WTC11 (cell line): ENCODE data around the gene DGKG. TPM values are rescaled to one million over a fixed set of nuclear protein-coding genes. Genes with fewer than 3 reads are reported as not detected.

ENCODE experiments used
- ATAC-seq: fragments of 200-7000 bp; cut with Tn5 transposase; 2 replicates; pipeline ENCODE4 v1.10.0; 2021; ENCODE audit warnings: mild to moderate bottlenecking, moderate library complexity
- CTCF ChIA-PET: fragments of 300-600 bp; sonication (Branson Sonifier 250); formaldehyde crosslinking; loops from one replicate; lab custom pipeline; 2021; ENCODE audit warnings: antibody characterized with exemption; lab: Charles Lee
- POLR2A ChIA-PET: fragments of 350-600 bp; sonication (Branson Sonifier 250); formaldehyde crosslinking; loops from one replicate; lab custom pipeline; 2021; ENCODE audit warnings: antibody characterized with exemption; lab: Charles Lee
- DNase-seq: peaks from one replicate; pipeline ENCODE4 v3.0.0; 2021; ENCODE audit warnings: low spot score
- H3K27ac Mint-ChIP-seq: 2 replicates; pipeline ENCODE4 v1.8.0; 2021; ENCODE audit warnings: mixed read lengths
- H3K27me3 Mint-ChIP-seq: 2 replicates; pipeline ENCODE4 v1.8.0; 2021; ENCODE audit warnings: low read depth, mild to moderate bottlenecking, moderate library complexity, mixed read lengths
- H3K36me3 Mint-ChIP-seq: 2 replicates; pipeline ENCODE4 v1.8.0; 2021; ENCODE audit warnings: mixed read lengths
- H3K4me1 Mint-ChIP-seq: 2 replicates; pipeline ENCODE4 v1.8.0; 2022; ENCODE audit warnings: mixed read lengths
- H3K4me3 Mint-ChIP-seq: 2 replicates; pipeline ENCODE4 v1.8.0; 2021; ENCODE audit warnings: mild to moderate bottlenecking, moderate library complexity, mixed read lengths
- H3K9me3 Mint-ChIP-seq: 2 replicates; pipeline ENCODE4 v1.8.0; 2021; ENCODE audit warnings: mixed read lengths
- E2F4 ChIP-seq: sonication (generic); formaldehyde crosslinking; IDR thresholded peaks from 2 replicates; pipeline ENCODE4 v1.8.1; 2022; ENCODE audit warnings: low read depth, mild to moderate bottlenecking, moderate library complexity, missing genetic modification reagents, borderline replicate concordance
- GRHL2 ChIP-seq: fragments of 250-450 bp; sonication (Bioruptor Pico); IDR thresholded peaks from 2 replicates; pipeline ENCODE4 v1.8.0; 2022; ENCODE audit warnings: mild to moderate bottlenecking, moderate library complexity; ENCODE audit not compliant: insufficient replicate concordance, severe bottlenecking
- GTF2I ChIP-seq: fragments of 250-450 bp; sonication (Bioruptor Pico); conservative IDR thresholded peaks from 2 replicates; pipeline ENCODE4 v1.4.0; 2021; ENCODE audit warnings: mild to moderate bottlenecking
- NR2C2 ChIP-seq: sonication (generic); formaldehyde crosslinking; IDR thresholded peaks from 2 replicates; pipeline ENCODE4 v1.8.0; 2022; ENCODE audit warnings: mild to moderate bottlenecking, missing genetic modification reagents
- NR3C1 ChIP-seq: sonication (generic); formaldehyde crosslinking; conservative IDR thresholded peaks from 2 replicates; pipeline ENCODE4 v1.8.1; 2023; ENCODE audit warnings: low read depth, mild to moderate bottlenecking, missing genetic modification reagents
- PRDM15 ChIP-seq: sonication (generic); formaldehyde crosslinking; IDR thresholded peaks from 2 replicates; pipeline ENCODE4 v1.8.0; 2022; ENCODE audit warnings: missing genetic modification reagents
- SMAD3 ChIP-seq: sonication (generic); formaldehyde crosslinking; IDR thresholded peaks from 2 replicates; pipeline ENCODE4 v1.8.0; 2022; ENCODE audit warnings: missing genetic modification reagents, mild to moderate bottlenecking, borderline replicate concordance
- SMAD4 ChIP-seq: sonication (generic); formaldehyde crosslinking; IDR thresholded peaks from 2 replicates; pipeline ENCODE4 v1.8.0; 2022; ENCODE audit warnings: mild to moderate bottlenecking, missing genetic modification reagents
- ZNF219 ChIP-seq: sonication (generic); formaldehyde crosslinking; IDR thresholded peaks from 2 replicates; pipeline ENCODE4 v1.8.0; 2023; ENCODE audit warnings: missing genetic modification reagents, mild to moderate bottlenecking, borderline replicate concordance
- ZNF416 ChIP-seq: fragments of 250-450 bp; sonication (Bioruptor Pico); IDR thresholded peaks from 2 replicates; pipeline ENCODE4 v1.9.0; 2021; ENCODE audit warnings: mild to moderate bottlenecking, inconsistent platforms
- ZNF671 ChIP-seq: fragments of 250-450 bp; sonication (Bioruptor Pico); IDR thresholded peaks from 2 replicates; pipeline ENCODE4 v1.8.0; 2021; ENCODE audit warnings: mild to moderate bottlenecking
- total RNA-seq: library from RNA; stranded (reverse); gene quantifications from 3 replicates; pipeline ENCODE4 v1.2.3, GENCODE V29; 2021
- TF ChIP-seq, protein P1 (sequence below): sonication (generic); formaldehyde crosslinking; IDR thresholded peaks from 2 replicates; pipeline ENCODE4 v1.8.1; 2023; ENCODE audit warnings: mild to moderate bottlenecking, missing genetic modification reagents
- TF ChIP-seq, protein P2 (sequence below): fragments of 250-450 bp; sonication (Bioruptor Pico); IDR thresholded peaks from 2 replicates; pipeline ENCODE4 v1.9.0; 2021; ENCODE audit warnings: mild to moderate bottlenecking, borderline replicate concordance

DGKG gene
- total RNA-seq, 1 experiment from 2014 or later: 0.92 TPM

GRCh38 chr3:186125118-186125517, 236.9 kb downstream of the DGKG start:
- H3K4me3 Mint-ChIP-seq: no peak overlapping the region
- TF ChIP-seq SMAD4 (CRISPR knock-in tag) (no peak), E2F4 (CRISPR knock-in tag) (no peak), ZNF416 (no peak)
- no peaks in the 10 kb centered on the region for H3K36me3 Mint-ChIP-seq
- DNase-seq (no peak), ATAC-seq (no peak)
- peaks cover 72% of the 10 kb centered on the region for H3K4me1 Mint-ChIP-seq
- H3K27ac Mint-ChIP-seq: no peak overlapping the region
- ChIA-PET CTCF (no interaction called here), POLR2A (no interaction called here)
- H3K9me3 Mint-ChIP-seq: no peaks in the 10 kb centered on the region
- H3K27me3 Mint-ChIP-seq: peaks cover 10% of the 10 kb centered on the region

DNA sequence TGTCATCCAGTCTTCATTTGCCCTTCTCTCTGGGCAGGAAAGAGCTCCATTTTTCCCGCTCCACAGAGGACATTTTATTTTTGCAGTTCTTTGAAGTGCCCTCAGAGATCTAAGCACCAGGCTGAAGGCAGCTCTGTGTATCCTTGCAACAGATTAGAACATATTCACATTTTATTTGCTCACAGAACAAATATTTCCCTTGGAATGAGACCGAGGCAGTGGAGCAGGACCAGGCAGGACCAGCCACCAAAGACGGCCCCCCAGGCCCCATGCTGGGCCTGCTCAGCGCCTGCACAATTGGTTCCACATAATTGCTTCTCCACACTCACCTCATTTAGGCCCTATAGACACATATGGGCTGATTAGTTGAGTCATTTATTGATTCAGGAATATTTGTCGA, 237.4 kb downstream of the DGKG start:
- Mint-ChIP-seq H3K4me3 (no peak overlapping the region), H3K27ac (no peak overlapping the region), H3K36me3 (no peaks in the 10 kb centered on the region), H3K4me1 (peaks cover 75% of the 10 kb centered on the region), H3K9me3 (no peaks in the 10 kb centered on the region), H3K27me3 (peaks cover 13% of the 10 kb centered on the region)
- ChIA-PET CTCF (interaction anchor here (1.3 kb wide), 1 partner anchor 118 kb away, joined by 3 read pairs; no protein-coding TSS in a partner anchor), POLR2A (interaction anchor here (0.6 to 1.5 kb wide), 2 partner anchors 10 to 187 kb away, joined by 3 to 6 read pairs; partner anchors contain the start of gene TRA2B)
- DNase-seq (no peak), ATAC-seq (no peak)
- TF ChIP-seq, protein P1, sequence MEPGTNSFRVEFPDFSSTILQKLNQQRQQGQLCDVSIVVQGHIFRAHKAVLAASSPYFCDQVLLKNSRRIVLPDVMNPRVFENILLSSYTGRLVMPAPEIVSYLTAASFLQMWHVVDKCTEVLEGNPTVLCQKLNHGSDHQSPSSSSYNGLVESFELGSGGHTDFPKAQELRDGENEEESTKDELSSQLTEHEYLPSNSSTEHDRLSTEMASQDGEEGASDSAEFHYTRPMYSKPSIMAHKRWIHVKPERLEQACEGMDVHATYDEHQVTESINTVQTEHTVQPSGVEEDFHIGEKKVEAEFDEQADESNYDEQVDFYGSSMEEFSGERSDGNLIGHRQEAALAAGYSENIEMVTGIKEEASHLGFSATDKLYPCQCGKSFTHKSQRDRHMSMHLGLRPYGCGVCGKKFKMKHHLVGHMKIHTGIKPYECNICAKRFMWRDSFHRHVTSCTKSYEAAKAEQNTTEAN (CRISPR knock-in tag): no peak
- TF ChIP-seq, protein P2, sequence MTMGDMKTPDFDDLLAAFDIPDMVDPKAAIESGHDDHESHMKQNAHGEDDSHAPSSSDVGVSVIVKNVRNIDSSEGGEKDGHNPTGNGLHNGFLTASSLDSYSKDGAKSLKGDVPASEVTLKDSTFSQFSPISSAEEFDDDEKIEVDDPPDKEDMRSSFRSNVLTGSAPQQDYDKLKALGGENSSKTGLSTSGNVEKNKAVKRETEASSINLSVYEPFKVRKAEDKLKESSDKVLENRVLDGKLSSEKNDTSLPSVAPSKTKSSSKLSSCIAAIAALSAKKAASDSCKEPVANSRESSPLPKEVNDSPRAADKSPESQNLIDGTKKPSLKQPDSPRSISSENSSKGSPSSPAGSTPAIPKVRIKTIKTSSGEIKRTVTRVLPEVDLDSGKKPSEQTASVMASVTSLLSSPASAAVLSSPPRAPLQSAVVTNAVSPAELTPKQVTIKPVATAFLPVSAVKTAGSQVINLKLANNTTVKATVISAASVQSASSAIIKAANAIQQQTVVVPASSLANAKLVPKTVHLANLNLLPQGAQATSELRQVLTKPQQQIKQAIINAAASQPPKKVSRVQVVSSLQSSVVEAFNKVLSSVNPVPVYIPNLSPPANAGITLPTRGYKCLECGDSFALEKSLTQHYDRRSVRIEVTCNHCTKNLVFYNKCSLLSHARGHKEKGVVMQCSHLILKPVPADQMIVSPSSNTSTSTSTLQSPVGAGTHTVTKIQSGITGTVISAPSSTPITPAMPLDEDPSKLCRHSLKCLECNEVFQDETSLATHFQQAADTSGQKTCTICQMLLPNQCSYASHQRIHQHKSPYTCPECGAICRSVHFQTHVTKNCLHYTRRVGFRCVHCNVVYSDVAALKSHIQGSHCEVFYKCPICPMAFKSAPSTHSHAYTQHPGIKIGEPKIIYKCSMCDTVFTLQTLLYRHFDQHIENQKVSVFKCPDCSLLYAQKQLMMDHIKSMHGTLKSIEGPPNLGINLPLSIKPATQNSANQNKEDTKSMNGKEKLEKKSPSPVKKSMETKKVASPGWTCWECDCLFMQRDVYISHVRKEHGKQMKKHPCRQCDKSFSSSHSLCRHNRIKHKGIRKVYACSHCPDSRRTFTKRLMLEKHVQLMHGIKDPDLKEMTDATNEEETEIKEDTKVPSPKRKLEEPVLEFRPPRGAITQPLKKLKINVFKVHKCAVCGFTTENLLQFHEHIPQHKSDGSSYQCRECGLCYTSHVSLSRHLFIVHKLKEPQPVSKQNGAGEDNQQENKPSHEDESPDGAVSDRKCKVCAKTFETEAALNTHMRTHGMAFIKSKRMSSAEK (CRISPR knock-in tag): no peak
- no peak for TF ChIP-seq PRDM15 (CRISPR knock-in tag)
- TF ChIP-seq ZNF671 (CRISPR knock-in tag): no peak
- TF ChIP-seq NR3C1: no peak
- TF ChIP-seq GRHL2 (CRISPR knock-in tag): no peak
- no peak for TF ChIP-seq GTF2I (CRISPR knock-in tag)
- no peak for TF ChIP-seq SMAD3 (CRISPR knock-in tag)

- Mint-ChIP-seq H3K9me3 (no peaks in the 10 kb centered on the region), H3K4me3 (no peak overlapping the region), H3K4me1 (peaks cover 68% of the 10 kb centered on the region), H3K27me3 (peaks cover 14% of the 10 kb centered on the region)
- no peak for ATAC-seq
- CTCF ChIA-PET: interaction anchor here (1.6 kb wide), 1 partner anchor 180 kb away, joined by 5 read pairs; no protein-coding TSS in a partner anchor
- TF ChIP-seq ZNF219 (CRISPR knock-in tag): no peak
- no peak for TF ChIP-seq NR2C2
- TF ChIP-seq, all 79 proteins: peak for 0
- POLR2A ChIA-PET: interaction anchor here (1.5 to 2.1 kb wide), 2 partner anchors 14 to 185 kb away, joined by 3 to 12 read pairs; partner anchors contain the start of genes ETV5 and TRA2B
- Mint-ChIP-seq H3K27ac (peak overlapping the region; percentile 32; the same call in 1 of the 2 replicates), H3K36me3 (no peaks in the 10 kb centered on the region)
- no peak for DNase-seq
Observed at GRCh38 chr3:186123012-186123411, 239.0 kb downstream of the DGKG start.
